K562 (cell line): ENCODE measurements around the gene FOSL1. TPM values are rescaled to one million over a fixed set of nuclear protein-coding genes. Genes with fewer than 3 reads are reported as not detected.
A peak's percentile ranks its signal among the peaks of the same experiment; 100 is the strongest.

Source experiments
- CREB5 ChIP-seq: fragments of 250-450 bp; sonication (Bioruptor Pico); IDR thresholded peaks from 2 replicates; pipeline ENCODE4 v1.5.0; 2020; ENCODE audit warnings: mild to moderate bottlenecking
- FUS ChIP-seq: fragments of 200-400 bp; formaldehyde crosslinking; optimal IDR thresholded peaks from 2 replicates; pipeline ENCODE3; 2017; ENCODE audit warnings: low read depth, low read length
- LARP7 ChIP-seq: fragments of 450-650 bp; IDR thresholded peaks from 2 replicates; pipeline ENCODE4 v1.6.1; 2016
- MEIS2 ChIP-seq: fragments of 450-650 bp; IDR thresholded peaks from 2 replicates; pipeline ENCODE4 v1.6.1; 2014; ENCODE audit warnings: mild to moderate bottlenecking; ENCODE audit not compliant: partially characterized antibody
- PCBP1 ChIP-seq: fragments of 200-400 bp; formaldehyde crosslinking; IDR thresholded peaks from 2 replicates; pipeline ENCODE4 v1.6.1; 2018; ENCODE audit warnings: mild to moderate bottlenecking, low read depth, low read length; ENCODE audit not compliant: poor library complexity, severe bottlenecking
- PRDM10 ChIP-seq: fragments of 450-650 bp; IDR thresholded peaks from 2 replicates; pipeline ENCODE4 v1.6.1; 2018; ENCODE audit not compliant: partially characterized antibody
- RERE ChIP-seq: sonication (generic); formaldehyde crosslinking; IDR thresholded peaks from 2 replicates; pipeline ENCODE4 v1.8.0; 2023; ENCODE audit warnings: missing genetic modification reagents, mild to moderate bottlenecking, borderline replicate concordance
- ZFP1 ChIP-seq: fragments of 450-650 bp; formaldehyde crosslinking; IDR thresholded peaks from 2 replicates; pipeline ENCODE4 v1.4.0; 2020; ENCODE audit warnings: mild to moderate bottlenecking, mixed read lengths
- ZNF239 ChIP-seq: fragments of 250-450 bp; sonication (Bioruptor Pico); IDR thresholded peaks from 2 replicates; pipeline ENCODE4 v1.4.0; 2020; ENCODE audit warnings: mild to moderate bottlenecking
- ZNF436 ChIP-seq: fragments of 250-450, 450-650 bp; sonication (Bioruptor Pico); formaldehyde crosslinking; IDR thresholded peaks from 2 replicates; pipeline ENCODE4 v1.7.0; 2020; ENCODE audit warnings: mild to moderate bottlenecking
- ZNF668 ChIP-seq: fragments of 250-450 bp; sonication (Bioruptor Pico); IDR thresholded peaks from 2 replicates; pipeline ENCODE4 v1.8.0; 2022; ENCODE audit warnings: mild to moderate bottlenecking, inconsistent platforms
- polyA plus RNA-seq, 8 experiments: library from polyadenylated mRNA; depleted of rRNA in 4 of 8; stranded (reverse) in 5 of 8; unstranded in 3 of 8; fragments of >200 nt; fragmentation: Nextera tagmentation in 2 of 8; fragmentation: Illumina TruSeq in 1 of 8; extraction: Ambion mirVana in 2 of 8; extraction: Trizol in 1 of 8; gene quantifications; 2 replicates each; pipeline versions ENCODE4 v1.2.1 to v1.2.3, GENCODE V29; 2011 to 2014; ENCODE audit warnings: inconsistent platforms in 1 of 8, missing spikeins in 1 of 8
- total RNA-seq, 7 experiments: library from RNA; depleted of rRNA in 6 of 7; stranded (reverse); fragments of >200 nt in 6 of 7; fragmentation: Illumina TruSeq in 2 of 7; extraction: Trizol in 2 of 7; gene quantifications; 2 replicates each; pipeline versions ENCODE4 v1.2.1 to v1.2.3, GENCODE V29; 2011 to 2021; ENCODE audit warnings: low replicate concordance in 1 of 7
- TF ChIP-seq, protein P1 (sequence below): fragments of 450-650 bp; IDR thresholded peaks from 2 replicates; pipeline ENCODE4 v1.6.1; 2018; ENCODE audit warnings: mild to moderate bottlenecking, low read depth; ENCODE audit not compliant: partially characterized antibody
- TF ChIP-seq, protein P2 (sequence below): fragments of 250-450 bp; sonication (Bioruptor Pico); IDR thresholded peaks from 2 replicates; pipeline ENCODE4 v1.8.0; 2022; ENCODE audit warnings: inconsistent platforms

Gene FOSL1
- total and polyA plus RNA-seq, 9 of the 15 experiments (the other 6 are each of a cell fraction or from before 2014, with no cell fraction given), result 3.5 to 39.6 (median 10.0) TPM

GRCh38 chr11:65919141-65919572 lies 19.0 kb upstream of the FOSL1 start, which contains the start of gene DRAP1 (continued):
- TF ChIP-seq RERE (no peak), ZNF668 (CRISPR knock-in tag) (peak; percentile 35; the same call in 1 of the 2 replicates), ZNF239 (CRISPR knock-in tag) (peak; percentile 57; the same call in 1 of the 2 replicates), ZFP1 (no peak), CREB5 (no peak), MEIS2 (peak; percentile 19), LARP7 (0 out of 2 replicates have a peak, but pooled peaks have one; percentile 75), PCBP1 (peak; percentile 90), FUS (peak; percentile 26), ZNF436 (0 out of 2 replicates have a peak, but pooled peaks have one; percentile 15), PRDM10 (peak; percentile 89)
- TF ChIP-seq, protein P1, sequence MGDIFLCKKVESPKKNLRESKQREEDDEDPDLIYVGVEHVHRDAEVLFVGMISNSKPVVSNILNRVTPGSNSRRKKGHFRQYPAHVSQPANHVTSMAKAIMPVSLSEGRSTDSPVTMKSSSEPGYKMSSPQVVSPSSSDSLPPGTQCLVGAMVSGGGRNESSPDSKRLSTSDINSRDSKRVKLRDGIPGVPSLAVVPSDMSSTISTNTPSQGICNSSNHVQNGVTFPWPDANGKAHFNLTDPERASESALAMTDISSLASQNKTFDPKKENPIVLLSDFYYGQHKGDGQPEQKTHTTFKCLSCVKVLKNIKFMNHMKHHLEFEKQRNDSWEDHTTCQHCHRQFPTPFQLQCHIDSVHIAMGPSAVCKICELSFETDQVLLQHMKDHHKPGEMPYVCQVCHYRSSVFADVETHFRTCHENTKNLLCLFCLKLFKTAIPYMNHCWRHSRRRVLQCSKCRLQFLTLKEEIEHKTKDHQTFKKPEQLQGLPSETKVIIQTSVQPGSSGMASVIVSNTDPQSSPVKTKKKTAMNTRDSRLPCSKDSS, result no peak
- TF ChIP-seq, protein P2, sequence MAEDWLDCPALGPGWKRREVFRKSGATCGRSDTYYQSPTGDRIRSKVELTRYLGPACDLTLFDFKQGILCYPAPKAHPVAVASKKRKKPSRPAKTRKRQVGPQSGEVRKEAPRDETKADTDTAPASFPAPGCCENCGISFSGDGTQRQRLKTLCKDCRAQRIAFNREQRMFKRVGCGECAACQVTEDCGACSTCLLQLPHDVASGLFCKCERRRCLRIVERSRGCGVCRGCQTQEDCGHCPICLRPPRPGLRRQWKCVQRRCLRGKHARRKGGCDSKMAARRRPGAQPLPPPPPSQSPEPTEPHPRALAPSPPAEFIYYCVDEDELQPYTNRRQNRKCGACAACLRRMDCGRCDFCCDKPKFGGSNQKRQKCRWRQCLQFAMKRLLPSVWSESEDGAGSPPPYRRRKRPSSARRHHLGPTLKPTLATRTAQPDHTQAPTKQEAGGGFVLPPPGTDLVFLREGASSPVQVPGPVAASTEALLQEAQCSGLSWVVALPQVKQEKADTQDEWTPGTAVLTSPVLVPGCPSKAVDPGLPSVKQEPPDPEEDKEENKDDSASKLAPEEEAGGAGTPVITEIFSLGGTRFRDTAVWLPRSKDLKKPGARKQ (CRISPR knock-in tag), result no peak
